Activated naive CD4-positive, alpha-beta T cell treated with anti-CD3 and anti-CD28 coated beads, Interleukin-2, amount 10 ng/mL, durations not matched to agents 7 days and 5 days (primary cell): ENCODE results near the gene OR10G3.
"Not testable (repeated sequence)": the region's sequence is repeated elsewhere in the genome, so short reads cannot be mapped to it uniquely, and the experiment has no call there.

Experiments used
- CTCF ChIA-PET: fragments of 350-600 bp; sonication (Branson Sonifier 250); formaldehyde crosslinking; loops from one replicate; lab custom pipeline; 2021; ENCODE audit warnings: antibody characterized with exemption; lab: Charles Lee
- DNase-seq: peaks from one replicate; pipeline ENCODE4 v3.0.0-alpha.2; 2020
- H3K27ac Mint-ChIP-seq: one replicate; pipeline ENCODE4 v1.8.0; 2021; ENCODE audit warnings: mild to moderate bottlenecking, moderate library complexity, mixed read lengths
- H3K27me3 Mint-ChIP-seq: one replicate; pipeline ENCODE4 v1.8.0; 2021; ENCODE audit warnings: mild to moderate bottlenecking, mixed read lengths
- H3K36me3 Mint-ChIP-seq: one replicate; pipeline ENCODE4 v1.8.0; 2021; ENCODE audit warnings: mixed read lengths
- H3K4me1 Mint-ChIP-seq: one replicate; pipeline ENCODE4 v1.8.0; 2021; ENCODE audit warnings: mixed read lengths
- H3K4me3 Mint-ChIP-seq: one replicate; pipeline ENCODE4 v1.8.0; 2021; ENCODE audit warnings: mild to moderate bottlenecking, moderate library complexity, mixed read lengths
- H3K9me3 Mint-ChIP-seq: one replicate; pipeline ENCODE4 v1.8.0; 2021; ENCODE audit warnings: mixed read lengths

OR10G3 gene, protein sequence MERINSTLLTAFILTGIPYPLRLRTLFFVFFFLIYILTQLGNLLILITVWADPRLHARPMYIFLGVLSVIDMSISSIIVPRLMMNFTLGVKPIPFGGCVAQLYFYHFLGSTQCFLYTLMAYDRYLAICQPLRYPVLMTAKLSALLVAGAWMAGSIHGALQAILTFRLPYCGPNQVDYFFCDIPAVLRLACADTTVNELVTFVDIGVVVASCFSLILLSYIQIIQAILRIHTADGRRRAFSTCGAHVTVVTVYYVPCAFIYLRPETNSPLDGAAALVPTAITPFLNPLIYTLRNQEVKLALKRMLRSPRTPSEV

DNA sequence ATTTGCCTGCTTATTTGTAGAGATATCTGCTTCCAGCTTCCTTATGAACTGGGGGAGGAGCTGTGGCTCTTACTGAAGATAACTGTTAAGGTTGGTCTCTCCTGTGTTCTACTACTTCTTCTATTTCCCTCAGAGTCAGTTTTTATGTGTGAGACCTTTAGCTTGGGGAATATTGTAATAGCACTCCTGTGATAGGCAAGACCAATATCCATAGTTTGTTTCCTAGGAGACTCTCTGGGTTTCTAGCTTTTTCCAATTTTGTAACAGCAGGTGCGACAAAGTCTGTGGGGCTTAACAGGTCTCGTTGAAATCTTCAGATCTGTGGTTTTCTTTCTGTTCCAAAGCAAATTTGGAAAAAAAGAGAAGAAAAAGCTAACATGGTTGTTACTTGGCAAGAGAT, at the start of gene OR10G3:
Gene OR10G3 (minus strand): TSS at position 101 of the 400 bp plus-strand sequence. CDS start 9,332 bp downstream, outside the sequence.
- H3K9me3 Mint-ChIP-seq: no peaks in the 10 kb centered on the region

DNA sequence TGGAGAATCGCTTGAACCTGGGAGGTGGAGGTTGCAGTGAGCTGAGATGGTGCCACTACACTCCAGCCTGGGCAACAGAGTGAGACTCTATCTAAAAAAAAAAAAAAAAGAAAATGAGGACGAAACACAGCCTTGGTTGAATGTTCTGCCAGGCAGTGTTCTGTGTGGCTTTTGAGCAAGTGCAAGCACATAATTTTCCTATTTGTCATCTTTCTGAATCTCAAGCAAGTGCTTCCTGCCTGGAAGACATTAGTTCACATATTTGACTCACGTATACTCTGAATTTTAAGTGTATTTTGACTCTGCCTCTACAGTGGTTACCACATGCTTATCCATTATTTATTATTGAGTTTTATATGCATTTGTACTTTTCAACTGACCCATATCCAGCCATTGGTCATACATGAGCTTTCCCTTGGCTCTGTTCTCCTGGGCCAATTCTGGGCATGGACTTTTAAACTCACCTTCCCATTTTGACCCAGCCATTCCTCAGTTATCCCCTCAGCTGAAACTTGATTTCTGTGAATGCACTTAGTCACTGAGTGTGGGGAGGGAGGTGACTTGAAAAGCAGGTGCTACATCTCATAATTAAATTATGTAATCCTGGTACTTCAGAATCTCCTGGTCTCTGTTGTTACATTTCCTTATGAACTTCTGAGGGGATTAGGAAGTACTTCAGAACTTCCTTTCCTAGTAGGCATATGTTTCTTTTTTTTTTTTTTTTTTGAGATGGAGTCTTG, 46.8 kb upstream of the OR10G3 start:
- Mint-ChIP-seq H3K4me3 (no peak overlapping the region), H3K36me3 (no peaks in the 10 kb centered on the region), H3K27me3 (peaks cover 16% of the 10 kb centered on the region), H3K27ac (no peak overlapping the region), H3K9me3 (peaks cover 4% of the 10 kb centered on the region), H3K4me1 (no peaks in the 10 kb centered on the region)
- CTCF ChIA-PET: no interaction called here
- DNase-seq: no peak

More for the DNA sequence above, at the start of gene OR10G3:
- no peak within 1 kb of the TSS for H3K4me3 Mint-ChIP-seq
- no peak within 1 kb of the TSS for H3K27ac Mint-ChIP-seq
- DNase-seq: no peak
- H3K4me1 Mint-ChIP-seq: no peaks in the 10 kb centered on the region
- CTCF ChIA-PET: no interaction called here
- H3K36me3 Mint-ChIP-seq: no peaks in the 10 kb centered on the region
- H3K27me3 Mint-ChIP-seq: peaks cover 23% of the 10 kb centered on the region

DNA sequence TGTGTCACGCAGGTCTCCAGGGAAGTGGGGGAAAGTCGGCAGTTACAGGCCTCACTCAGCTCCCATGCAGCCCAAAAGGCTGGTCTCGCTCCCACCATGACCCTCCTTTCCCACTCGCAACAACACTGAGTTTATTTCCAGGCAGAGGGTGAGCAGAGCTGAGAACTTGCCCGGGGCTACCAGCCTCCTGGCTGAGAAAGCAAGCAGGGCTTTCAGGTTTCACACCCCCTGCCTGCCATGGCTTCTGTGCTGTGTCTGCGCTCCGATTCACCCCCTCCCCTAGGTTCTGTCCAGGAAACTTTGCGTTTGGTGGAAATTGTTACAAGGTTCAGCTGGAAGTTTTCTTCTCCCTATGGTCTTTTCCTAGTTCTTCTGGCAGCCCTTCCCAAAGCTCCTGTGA, 37.7 kb upstream of the OR10G3 start:
- H3K27me3 Mint-ChIP-seq: peaks cover 15% of the 10 kb centered on the region
- CTCF ChIA-PET: no interaction called here
- no peak for DNase-seq
- H3K4me1 Mint-ChIP-seq: no peaks in the 10 kb centered on the region
- no peak overlapping the region for H3K4me3 Mint-ChIP-seq
- no peak overlapping the region for H3K27ac Mint-ChIP-seq
- H3K9me3 Mint-ChIP-seq: no peaks in the 10 kb centered on the region
- H3K36me3 Mint-ChIP-seq: no peaks in the 10 kb centered on the region

DNA sequence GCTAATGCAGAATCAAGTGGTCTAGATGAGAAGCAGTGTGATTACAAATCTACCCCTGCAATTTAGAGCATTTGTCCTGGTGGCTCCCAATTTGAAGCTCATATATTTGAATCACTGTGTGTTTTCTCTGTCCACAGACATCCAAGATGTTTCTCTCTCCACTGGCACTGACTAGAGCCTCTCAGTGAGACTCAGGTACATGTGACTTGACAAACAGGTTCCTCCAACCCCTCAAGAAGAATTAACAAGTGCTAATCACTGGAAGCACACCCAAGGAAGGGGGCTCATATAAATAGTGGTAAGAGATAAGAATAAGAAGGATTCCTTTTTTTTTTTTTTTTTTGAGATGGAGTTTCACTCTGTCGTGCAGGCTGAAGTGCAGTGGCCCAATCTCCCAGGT, 34.4 kb upstream of the OR10G3 start:
- H3K4me1 Mint-ChIP-seq: no peaks in the 10 kb centered on the region
- H3K36me3 Mint-ChIP-seq: no peaks in the 10 kb centered on the region
- peaks cover 3% of the 10 kb centered on the region for H3K27me3 Mint-ChIP-seq
- no peaks in the 10 kb centered on the region for H3K9me3 Mint-ChIP-seq
- H3K27ac Mint-ChIP-seq: no peak overlapping the region
- no peak for DNase-seq
- CTCF ChIA-PET: no interaction called here
- no peak overlapping the region for H3K4me3 Mint-ChIP-seq

DNA sequence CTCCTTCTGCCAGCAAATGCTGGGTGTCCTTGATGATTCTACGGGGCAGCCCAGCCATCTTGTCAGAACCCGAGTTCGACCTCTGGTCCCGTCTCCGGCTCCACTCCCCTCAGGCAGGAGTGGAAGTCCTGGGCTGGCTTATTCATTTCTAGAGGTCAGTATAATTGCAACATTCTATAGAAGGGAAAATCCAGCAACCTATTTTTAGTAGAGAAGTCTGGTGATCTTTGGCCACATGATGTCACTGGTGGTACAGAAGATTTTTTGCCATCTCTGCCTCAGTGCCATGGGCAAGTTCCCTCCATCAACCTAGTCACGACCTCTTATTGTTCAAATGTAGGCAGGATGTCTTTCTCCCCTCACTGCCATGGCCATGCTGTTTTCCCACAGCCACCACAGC, 32.4 kb upstream of the OR10G3 start:
- Mint-ChIP-seq H3K27ac (no peak overlapping the region), H3K4me3 (no peak overlapping the region), H3K36me3 (no peaks in the 10 kb centered on the region), H3K9me3 (no peaks in the 10 kb centered on the region), H3K27me3 (peaks cover 5% of the 10 kb centered on the region), H3K4me1 (no peaks in the 10 kb centered on the region)
- CTCF ChIA-PET: no interaction called here
- DNase-seq: no peak

DNA sequence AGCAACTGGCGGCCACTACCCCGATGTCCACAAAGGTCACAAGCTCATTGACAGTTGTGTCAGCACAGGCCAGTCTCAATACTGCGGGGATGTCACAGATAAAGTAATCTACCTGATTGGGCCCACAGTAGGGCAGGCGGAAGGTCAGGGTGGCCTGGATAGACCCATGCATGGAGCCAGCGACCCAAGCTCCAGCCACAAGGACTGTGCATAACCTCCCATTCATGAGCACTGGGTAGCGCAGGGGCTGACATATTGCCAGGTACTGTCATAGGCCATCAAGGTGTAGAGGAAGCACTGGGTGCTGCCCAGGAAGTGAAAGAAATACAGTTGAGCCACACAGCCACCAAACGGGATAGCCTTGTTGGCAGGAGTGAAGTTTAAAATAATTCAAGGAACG, 22.3 kb upstream of the OR10G3 start:
- H3K27me3 Mint-ChIP-seq, H3K4me3 Mint-ChIP-seq, H3K9me3 Mint-ChIP-seq, H3K4me1 Mint-ChIP-seq, H3K27ac Mint-ChIP-seq, H3K36me3 Mint-ChIP-seq, DNase-seq, CTCF ChIA-PET: not testable (repeated sequence)

DNA sequence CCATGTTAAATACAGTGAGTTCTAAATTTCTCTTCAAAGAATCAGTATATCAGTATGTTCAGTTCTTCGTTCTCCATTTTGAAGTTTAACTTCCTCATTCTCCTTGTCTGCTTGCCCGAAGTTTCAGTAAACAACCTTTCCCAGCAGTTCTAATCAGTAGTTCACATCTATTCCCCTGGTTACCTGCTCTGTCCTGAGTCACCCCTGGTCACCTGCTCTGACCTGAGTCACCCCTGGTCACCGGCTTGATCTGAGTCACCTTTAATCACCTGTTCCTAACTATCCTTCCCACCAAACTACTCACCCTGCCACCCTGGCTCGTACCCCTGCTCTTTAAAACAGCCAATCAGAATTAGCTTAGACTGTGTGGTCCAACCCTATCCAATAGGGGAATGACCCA, 9.4 kb upstream of the OR10G3 start:
- peaks cover 15% of the 10 kb centered on the region for H3K9me3 Mint-ChIP-seq
- H3K36me3 Mint-ChIP-seq: no peaks in the 10 kb centered on the region
- H3K27ac Mint-ChIP-seq: no peak overlapping the region
- peaks cover 8% of the 10 kb centered on the region for H3K27me3 Mint-ChIP-seq
- no peaks in the 10 kb centered on the region for H3K4me1 Mint-ChIP-seq
- CTCF ChIA-PET: no interaction called here
- DNase-seq: no peak
- H3K4me3 Mint-ChIP-seq: no peak overlapping the region

DNA sequence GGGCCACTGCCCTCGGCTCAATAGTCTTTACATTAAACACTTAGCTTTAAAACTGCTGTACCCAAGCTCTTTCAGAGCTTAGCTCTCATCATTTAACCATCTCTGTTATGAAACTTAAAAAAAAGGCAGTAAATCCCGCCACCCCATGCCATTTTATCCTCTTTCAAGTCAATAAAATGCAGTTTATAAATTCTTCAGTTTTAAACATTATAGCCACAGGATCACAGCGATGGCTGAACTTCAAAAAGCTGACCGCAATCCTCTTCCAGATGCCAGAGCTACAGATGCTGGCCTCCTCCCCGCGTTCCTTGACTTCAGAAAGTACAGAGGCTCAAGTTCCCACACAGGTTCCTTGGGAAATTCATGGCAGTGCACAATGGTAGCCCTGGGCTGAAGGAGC, 4.2 kb downstream of the OR10G3 start:
- no peaks in the 10 kb centered on the region for H3K4me1 Mint-ChIP-seq
- CTCF ChIA-PET: no interaction called here

DNA sequence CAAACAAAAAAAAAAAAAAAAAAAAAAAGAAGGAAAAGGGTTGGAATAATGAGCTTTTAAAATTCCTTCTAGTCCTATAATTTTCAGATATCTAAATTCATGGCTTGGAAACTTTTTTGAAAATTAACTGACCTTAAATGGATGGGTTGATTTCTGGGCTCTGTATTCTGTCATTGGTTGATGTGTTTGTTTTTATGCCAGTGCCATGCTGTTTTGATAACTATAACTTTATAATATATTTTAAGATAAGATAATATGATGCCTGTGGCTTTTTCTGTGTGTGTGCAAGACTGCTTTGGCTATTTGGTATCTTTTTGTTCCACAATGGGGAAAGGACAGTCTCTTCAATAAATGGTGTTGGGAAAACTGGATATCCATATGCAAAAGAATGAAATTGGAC, 7.3 kb downstream of the OR10G3 start:
- no peak overlapping the region for H3K27ac Mint-ChIP-seq
- CTCF ChIA-PET: no interaction called here
- no peaks in the 10 kb centered on the region for H3K4me1 Mint-ChIP-seq
- no peak for DNase-seq
- H3K4me3 Mint-ChIP-seq: no peak overlapping the region
- H3K27me3 Mint-ChIP-seq: peaks cover 31% of the 10 kb centered on the region
- no peaks in the 10 kb centered on the region for H3K36me3 Mint-ChIP-seq
- H3K9me3 Mint-ChIP-seq: no peaks in the 10 kb centered on the region

More for the DNA sequence above, 4.2 kb downstream of the OR10G3 start:
- Mint-ChIP-seq H3K36me3 (no peaks in the 10 kb centered on the region), H3K27ac (no peak overlapping the region), H3K9me3 (no peaks in the 10 kb centered on the region), H3K27me3 (peaks cover 29% of the 10 kb centered on the region), H3K4me3 (no peak overlapping the region)
- no peak for DNase-seq

DNA sequence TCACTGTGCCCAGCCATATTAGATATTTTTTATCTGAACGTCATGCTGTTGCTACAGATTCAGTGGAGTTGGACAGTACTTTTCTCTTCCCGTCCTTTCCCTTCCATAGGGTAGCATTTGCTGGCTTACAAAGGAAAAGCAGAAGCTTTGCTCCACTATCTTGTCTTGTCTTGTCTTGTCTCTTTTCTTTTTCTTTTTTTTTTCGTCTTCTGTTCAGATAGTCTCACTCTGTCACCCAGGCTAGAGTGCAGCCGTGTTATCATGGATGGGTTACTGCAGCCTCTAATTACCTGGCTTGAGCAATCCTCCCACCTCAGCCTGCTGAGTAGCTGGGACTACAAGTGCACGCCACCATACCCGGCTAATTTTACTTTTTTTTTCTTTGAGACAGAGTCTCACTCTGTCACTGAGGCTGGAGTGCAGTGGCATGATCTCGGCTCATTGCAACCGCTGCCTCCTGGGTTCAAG, 21.1 kb downstream of the OR10G3 start:
- H3K9me3 Mint-ChIP-seq: no peaks in the 10 kb centered on the region
- H3K27ac Mint-ChIP-seq: no peak overlapping the region
- no peaks in the 10 kb centered on the region for H3K36me3 Mint-ChIP-seq
- peaks cover 7% of the 10 kb centered on the region for H3K27me3 Mint-ChIP-seq
- no peak overlapping the region for H3K4me3 Mint-ChIP-seq
- CTCF ChIA-PET: interaction anchor here (0.6 to 6.2 kb wide), 3 partner anchors 60 to 1242 kb away, joined by 3 to 66 read pairs (median 5); no protein-coding TSS in a partner anchor
- no peak for DNase-seq
- peaks cover 7% of the 10 kb centered on the region for H3K4me1 Mint-ChIP-seq

DNA sequence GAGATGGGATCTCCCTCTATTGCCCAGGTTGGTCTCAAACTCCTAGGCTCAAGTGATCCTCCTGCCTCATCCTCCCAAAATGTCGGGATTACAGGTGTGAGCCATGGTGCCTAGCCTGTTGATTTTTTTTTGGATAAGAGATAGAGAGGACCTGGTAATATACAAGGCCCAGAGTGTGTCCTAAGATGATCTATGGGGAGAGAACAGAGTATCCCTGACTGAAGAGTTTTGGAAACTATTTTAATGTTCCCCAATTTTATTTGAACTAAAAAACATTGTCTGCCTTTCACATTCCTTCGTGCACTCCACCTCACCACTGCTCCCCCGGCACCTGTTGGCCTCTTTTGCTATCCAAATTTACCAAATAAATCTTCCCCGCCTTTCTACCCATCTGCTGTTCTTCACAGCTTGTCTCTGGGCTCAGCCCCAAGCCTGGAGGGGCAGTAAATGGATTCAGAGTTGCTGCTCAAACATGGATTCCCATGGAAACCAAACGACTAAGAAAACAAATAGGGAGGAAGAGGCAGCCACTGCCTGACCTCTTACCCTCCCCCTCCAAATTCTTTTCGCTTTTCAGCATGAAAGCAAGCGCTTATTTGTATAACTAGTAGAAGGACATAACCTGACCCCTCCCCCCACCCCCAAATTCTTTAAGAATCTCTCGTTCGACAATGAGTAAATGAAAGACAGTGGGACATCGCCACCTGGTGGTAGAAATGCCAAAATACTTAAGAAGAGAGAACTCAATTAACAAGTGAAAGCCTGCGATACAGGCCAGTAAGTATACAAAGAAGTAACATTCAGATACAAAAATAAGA, 22.6 kb downstream of the OR10G3 start:
- CTCF ChIA-PET: interaction anchor here (0.6 to 6.2 kb wide), 9 partner anchors 16 to 101 kb away, joined by 3 to 66 read pairs (median 3); partner anchors contain the start of genes METTL3, SALL2 and TOX4
- DNase-seq: peak; percentile 84
- Mint-ChIP-seq H3K4me3 (no peak overlapping the region), H3K27ac (no peak overlapping the region), H3K9me3 (no peaks in the 10 kb centered on the region), H3K4me1 (peaks cover 7% of the 10 kb centered on the region), H3K27me3 (peaks cover 8% of the 10 kb centered on the region), H3K36me3 (no peaks in the 10 kb centered on the region)

DNA sequence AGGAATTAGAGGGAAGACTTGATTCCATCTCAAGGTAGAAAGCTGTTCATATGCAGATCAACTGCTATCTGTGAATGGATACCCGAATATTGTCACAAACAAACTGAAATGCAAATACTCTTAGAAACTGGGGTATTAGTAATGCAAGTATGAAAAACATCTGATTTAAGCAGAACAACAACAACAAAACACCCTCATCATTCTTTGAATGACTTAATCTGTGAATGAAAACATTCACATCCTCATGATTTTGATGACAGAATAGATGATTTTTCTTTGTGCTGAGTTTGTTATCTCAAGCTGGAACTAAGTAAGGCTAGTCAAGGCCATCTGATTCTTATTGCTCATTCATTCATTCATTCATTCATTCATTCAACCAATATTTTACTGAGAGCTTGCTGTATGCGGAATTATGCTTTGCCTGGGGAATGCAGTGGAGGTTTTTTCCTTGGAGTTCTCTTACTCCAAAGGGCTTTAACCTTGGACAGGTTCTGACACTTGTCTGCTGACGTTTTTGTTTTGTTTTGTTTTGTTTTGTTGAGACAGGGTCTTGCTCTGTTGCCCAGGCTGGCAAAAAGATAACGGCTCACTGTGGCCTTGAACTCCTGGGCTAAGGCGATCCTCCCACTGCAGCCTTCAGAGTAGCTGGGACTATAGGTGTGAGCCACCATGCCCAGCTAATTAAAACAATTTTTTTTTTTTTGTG, 23.3 kb downstream of the OR10G3 start:
- H3K9me3 Mint-ChIP-seq: no peaks in the 10 kb centered on the region

DNA sequence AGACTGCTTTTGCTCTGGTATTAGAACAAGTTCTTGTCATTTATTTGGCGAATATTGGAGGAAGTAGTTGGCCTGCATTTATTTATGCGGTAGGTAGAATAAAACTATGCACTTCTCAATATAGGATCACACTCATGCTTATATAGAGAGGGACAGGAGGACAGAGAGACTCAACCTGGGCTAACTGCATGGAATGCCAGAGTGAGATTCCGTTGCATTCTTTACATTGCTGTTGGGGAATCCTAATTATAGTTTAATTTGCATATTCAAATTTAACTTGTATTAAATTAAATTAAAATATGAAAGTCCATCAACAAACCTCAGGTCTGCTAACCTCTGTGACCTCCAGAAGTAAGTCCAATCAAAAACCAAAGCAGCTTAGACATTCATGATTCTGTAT, 26.6 kb downstream of the OR10G3 start:
- Mint-ChIP-seq H3K27me3 (peaks cover 8% of the 10 kb centered on the region), H3K4me3 (no peak overlapping the region), H3K9me3 (no peaks in the 10 kb centered on the region), H3K36me3 (no peaks in the 10 kb centered on the region), H3K4me1 (peaks cover 7% of the 10 kb centered on the region), H3K27ac (no peak overlapping the region)
- no peak for DNase-seq
- CTCF ChIA-PET: no interaction called here

More for the DNA sequence above, 23.3 kb downstream of the OR10G3 start:
- no peak for DNase-seq
- CTCF ChIA-PET: interaction anchor here (0.6 to 6.2 kb wide), 9 partner anchors 15 to 100 kb away, joined by 3 to 66 read pairs (median 3); partner anchors contain the start of genes METTL3, SALL2 and TOX4
- Mint-ChIP-seq H3K27me3 (peaks cover 8% of the 10 kb centered on the region), H3K4me3 (no peak overlapping the region), H3K27ac (no peak overlapping the region), H3K36me3 (no peaks in the 10 kb centered on the region), H3K4me1 (peaks cover 7% of the 10 kb centered on the region)
